H1 (cell line): ENCODE results near the gene PAX7. TPM values are rescaled to one million over a fixed set of nuclear protein-coding genes. Genes with fewer than 3 reads are reported as not detected.

Experiments
- CTCF ChIA-PET: fragments of 300-600 bp; sonication (Branson Sonifier 250); formaldehyde crosslinking; loops from one replicate; lab custom pipeline; 2021; ENCODE audit not compliant: partially characterized antibody; lab: Charles Lee
- POLR2A ChIA-PET: fragments of 300-600 bp; sonication (Branson Sonifier 250); formaldehyde crosslinking; loops from one replicate; lab custom pipeline; 2021; ENCODE audit warnings: inconsistent platforms; ENCODE audit not compliant: partially characterized antibody; lab: Charles Lee
- DNase-seq, 2 experiments: peaks; one replicate each; pipeline versions ENCODE4 v3.0.0 to v3.0.0-alpha.2; 2010 to 2022; ENCODE audit warnings: low spot score in 2 of 2, low read depth in 1 of 2, mixed read lengths in 1 of 2
- FAIRE-seq: peaks from 2 replicates; lab custom pipeline; 2011; peaks lifted over from hg19 to GRCh38; lab: Jason Lieb, UNC
- H2AFZ ChIP-seq: 2 replicates; pipeline ENCODE4 v1.8.1; 2012; ENCODE audit warnings: low read length, inconsistent platforms
- H2AK5ac ChIP-seq: 2 replicates; pipeline ENCODE4 v1.6.1; 2013; ENCODE audit warnings: low read depth, low read length
- H2BK120ac ChIP-seq: replicated peaks from 2 replicates; pipeline ENCODE3; 2013; ENCODE audit warnings: low read depth, low read length, inconsistent platforms
- H2BK12ac ChIP-seq: 2 replicates; pipeline ENCODE4 v1.6.1; 2013; ENCODE audit warnings: low read depth, low read length
- H2BK15ac ChIP-seq: 2 replicates; pipeline ENCODE4 v1.6.1; 2013; ENCODE audit warnings: low read length
- H2BK20ac ChIP-seq: 2 replicates; pipeline ENCODE4 v1.6.1; 2013; ENCODE audit warnings: low read length
- H2BK5ac ChIP-seq: 2 replicates; pipeline ENCODE4 v1.6.1; 2013; ENCODE audit warnings: low read depth, low read length
- H3K14ac ChIP-seq: 2 replicates; pipeline ENCODE4 v1.6.1; 2013; ENCODE audit warnings: inconsistent platforms; ENCODE audit not compliant: insufficient read length
- H3K18ac ChIP-seq: 2 replicates; pipeline ENCODE4 v1.6.1; 2013; ENCODE audit warnings: low read length; ENCODE audit errors: extremely low read depth
- H3K23ac ChIP-seq: 2 replicates; pipeline ENCODE4 v1.6.1; 2013; ENCODE audit warnings: inconsistent platforms; ENCODE audit not compliant: insufficient read length
- H3K23me2 ChIP-seq: 2 replicates; pipeline ENCODE4 v1.6.1; 2013; ENCODE audit warnings: low read depth, low read length
- H3K27ac ChIP-seq: 2 replicates; pipeline ENCODE4 v1.6.1; 2011; ENCODE audit warnings: low read depth, low read length, inconsistent platforms
- H3K27me3 ChIP-seq, 4 experiments: replicated peaks in 1 of 4; 1 replicate in 1 of 4; 2 replicates in 3 of 4; pipeline versions ENCODE4 v1.6.1 to v1.8.1; 2011 to 2013; ENCODE audit warnings: low read length in 3 of 4, mild to moderate bottlenecking in 3 of 4, inconsistent platforms in 2 of 4, mixed read lengths in 2 of 4, moderate library complexity in 1 of 4; ENCODE audit not compliant: control insufficient read depth in 3 of 4, insufficient read depth in 3 of 4; ENCODE audit errors: extremely low read depth in 1 of 4
- H3K36me3 ChIP-seq, 4 experiments: 2 replicates each; pipeline versions ENCODE4 v1.6.1 to v1.8.1; 2011 to 2013; ENCODE audit warnings: mild to moderate bottlenecking in 4 of 4, low read length in 3 of 4, moderate library complexity in 2 of 4, control low read depth in 1 of 4, inconsistent platforms in 1 of 4; ENCODE audit not compliant: insufficient read depth in 4 of 4, control insufficient read depth in 2 of 4
- H3K4ac ChIP-seq: replicated peaks from 2 replicates; pipeline ENCODE3; 2013; ENCODE audit warnings: low read length, low read depth, mixed read lengths, inconsistent platforms; ENCODE audit not compliant: insufficient read length
- H3K4me1 ChIP-seq, 4 experiments: replicated peaks in 1 of 4; 1 replicate in 1 of 4; 2 replicates in 3 of 4; pipeline versions ENCODE4 v1.6.1 to v1.8.1; 2011 to 2013; ENCODE audit warnings: low read length in 3 of 4, inconsistent platforms in 2 of 4, mixed read lengths in 1 of 4; ENCODE audit not compliant: insufficient read depth in 4 of 4, control insufficient read depth in 3 of 4
- H3K4me2 ChIP-seq, 2 experiments: 2 replicates each; pipeline versions ENCODE4 v1.6.1 to v1.8.1; 2011 to 2013; ENCODE audit warnings: low read depth in 2 of 2, low read length in 2 of 2, control low read depth in 1 of 2, inconsistent platforms in 1 of 2, mild to moderate bottlenecking in 1 of 2; ENCODE audit not compliant: insufficient read depth in 1 of 2
- H3K4me3 ChIP-seq, 4 experiments: fragments of 200-600, 300-600 bp in 1 of 4; sonication (generic), shearing (Covaris generic), sonication (Bioruptor Twin) in 1 of 4; 2 replicates each; pipeline versions ENCODE4 v1.5.1 to v1.8.1; 2011 to 2016; ENCODE audit warnings: low read length in 4 of 4, low read depth in 3 of 4, control low read depth in 2 of 4, inconsistent platforms in 2 of 4, mild to moderate bottlenecking in 2 of 4, mixed read lengths in 1 of 4, moderate library complexity in 1 of 4; ENCODE audit not compliant: insufficient read depth in 2 of 4; ENCODE audit errors: extremely low read depth in 1 of 4
- H3K56ac ChIP-seq: replicated peaks from 2 replicates; pipeline ENCODE3; 2013; ENCODE audit warnings: low read depth, mild to moderate bottlenecking, mixed read lengths, low read length, inconsistent platforms; ENCODE audit not compliant: insufficient read length
- H3K79me1 ChIP-seq: 2 replicates; pipeline ENCODE4 v1.6.1; 2013; ENCODE audit warnings: low read depth, low read length, control low read depth
- H3K79me2 ChIP-seq, 2 experiments: 2 replicates each; pipeline versions ENCODE4 v1.6.1 to v1.8.1; 2012 to 2013; ENCODE audit warnings: low read length in 2 of 2, mild to moderate bottlenecking in 2 of 2, inconsistent platforms in 1 of 2; ENCODE audit not compliant: insufficient read depth in 2 of 2, control insufficient read depth in 1 of 2
- H3K9ac ChIP-seq, 4 experiments: replicated peaks in 1 of 4; 1 replicate in 1 of 4; 2 replicates in 3 of 4; pipeline versions ENCODE4 v1.6.1 to v1.8.1; 2011 to 2013; ENCODE audit warnings: low read depth in 3 of 4, low read length in 3 of 4, control low read depth in 2 of 4, mild to moderate bottlenecking in 2 of 4, moderate library complexity in 2 of 4, inconsistent platforms in 1 of 4; ENCODE audit errors: extremely low read depth in 1 of 4
- H3K9me3 ChIP-seq, 2 experiments: 2 replicates each; pipeline versions ENCODE4 v1.6.1 to v1.8.1; 2012 to 2013; ENCODE audit warnings: mild to moderate bottlenecking in 2 of 2, moderate library complexity in 2 of 2, control low read depth in 1 of 2, inconsistent platforms in 1 of 2, low read depth in 1 of 2, low read length in 1 of 2, mixed read lengths in 1 of 2; ENCODE audit not compliant: insufficient read depth in 2 of 2
- H4K20me1 ChIP-seq, 2 experiments: replicated peaks in 1 of 2; 2 replicates each; pipeline versions ENCODE3 to v1.8.1; 2011 to 2013; ENCODE audit warnings: inconsistent platforms in 2 of 2, low read length in 2 of 2, mild to moderate bottlenecking in 1 of 2; ENCODE audit not compliant: insufficient read depth in 2 of 2, control insufficient read depth in 1 of 2
- H4K5ac ChIP-seq: 2 replicates; pipeline ENCODE4 v1.6.1; 2013; ENCODE audit warnings: low read length, low read depth, mixed read lengths, inconsistent platforms; ENCODE audit not compliant: insufficient read length
- H4K8ac ChIP-seq: 2 replicates; pipeline ENCODE4 v1.8.0; 2013; ENCODE audit warnings: mild to moderate bottlenecking, moderate library complexity, low read length, inconsistent platforms; ENCODE audit not compliant: insufficient read depth; ENCODE audit errors: extremely low read depth
- H4K91ac ChIP-seq: replicated peaks from 2 replicates; pipeline ENCODE3; 2013; ENCODE audit warnings: low read length, mixed read lengths, inconsistent platforms; ENCODE audit not compliant: insufficient read length
- CBX5 ChIP-seq: fragments of 300-800, 300-1000 bp; sonication (generic); IDR thresholded peaks from 2 replicates; pipeline ENCODE4 v1.7.1; 2016; ENCODE audit warnings: antibody characterized with exemption, low read length, low read depth
- WGBS, 2 experiments: shearing (Covaris generic) in 1 of 2; methylation state at CpG; one replicate each; pipeline versions ENCODE4 v1.1.6 to v1.1.7; 2013 to 2015; ENCODE audit warnings: low lambda C conversion rate in 2 of 2, mixed read lengths in 2 of 2, inconsistent platforms in 1 of 2, low coverage in 1 of 2, missing lambda C conversion rate in 1 of 2; ENCODE audit not compliant: insufficient replicate concordance in 2 of 2, insufficient coverage in 1 of 2, insufficient read length in 1 of 2; ENCODE audit errors: extremely low coverage in 1 of 2, missing lambda C conversion rate in 1 of 2; 5-methylcytosine and 5-hydroxymethylcytosine counted together
- polyA plus RNA-seq, 7 experiments: library from polyadenylated mRNA; depleted of rRNA in 3 of 7; stranded (reverse) in 5 of 7; unstranded in 2 of 7; fragments of >200 nt in 5 of 7; fragments of 200-250 nt in 2 of 7; gene quantifications; 1 replicate in 5 of 7; 2 replicates in 1 of 7; 4 replicates in 1 of 7; pipeline versions ENCODE4 v1.2.1 to v1.2.3, GENCODE V29; 2011 to 2013; ENCODE audit warnings: missing spikeins in 2 of 7, mixed read lengths in 2 of 7
- total RNA-seq: library from RNA; stranded (reverse); fragmentation: NEBNext Ultra II Directional; extraction: Animal tissue kit (Norgen Biotek cat#: 25700); gene quantifications from 2 replicates; pipeline ENCODE4 v1.2.1, GENCODE V29; 2021
- TF ChIP-seq, protein P1 (sequence below): IDR thresholded peaks from 2 replicates; pipeline ENCODE4 v1.6.1; 2011; ENCODE audit warnings: low read depth, mild to moderate bottlenecking, low read length; ENCODE audit not compliant: insufficient read depth

Gene PAX7
- total and polyA plus RNA-seq, 2 of the 8 experiments (the other 6 are each of a cell fraction or from before 2014, with no cell fraction given): not detected

DNA sequence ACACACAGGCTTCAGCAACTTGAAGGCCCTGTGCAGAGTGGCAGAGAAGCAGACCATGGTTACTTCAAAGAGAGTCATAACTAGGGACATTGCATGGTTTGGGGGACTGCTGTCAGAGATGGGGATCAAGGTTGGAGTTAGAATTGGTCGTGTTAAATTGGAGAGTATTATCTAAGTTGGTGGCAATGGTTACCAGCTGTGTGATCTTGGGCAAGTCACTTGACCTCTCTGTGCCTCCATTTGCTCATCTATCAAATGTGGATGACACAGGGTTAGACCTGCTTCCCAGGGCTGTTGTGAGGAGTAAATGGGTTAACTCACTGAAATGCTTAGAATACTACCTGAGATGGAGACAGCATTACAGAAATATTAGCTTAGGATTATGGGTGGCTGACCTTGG, 91.1 kb downstream of the PAX7 start:
- Histone ChIP-seq H4K5ac (no peak overlapping the region), H2BK20ac (no peak overlapping the region), H3K27me3 (peaks cover 14 to 43% (median 34%) of the 10 kb centered on the region in 4 experiments), H2BK12ac (no peak overlapping the region; the same call in 1 of the 2 replicates), H3K14ac (no peak overlapping the region), H2BK120ac (no peak overlapping the region), H3K36me3 (no peaks in the 10 kb centered on the region), H3K4me2 (no peak overlapping the region), H3K79me2 (no peaks in the 10 kb centered on the region), H3K18ac (no peak overlapping the region), H3K23ac (no peak overlapping the region), H4K91ac (no peak overlapping the region), H3K4me1 (peaks cover 0 to 13% (median 3%) of the 10 kb centered on the region in 4 experiments; a peak in 4 of 7 replicates), H4K8ac (no peak overlapping the region), H3K27ac (no peak overlapping the region), H3K9me3 (no peaks in the 10 kb centered on the region), H3K23me2 (peaks cover 2% of the 10 kb centered on the region; the same call in 1 of the 2 replicates)
- CTCF ChIA-PET: interaction anchor here (0.8 to 4.5 kb wide), 13 partner anchors 9 to 154 kb away, joined by 3 to 36 read pairs (median 5); no protein-coding TSS in a partner anchor
- TF ChIP-seq, protein P1, sequence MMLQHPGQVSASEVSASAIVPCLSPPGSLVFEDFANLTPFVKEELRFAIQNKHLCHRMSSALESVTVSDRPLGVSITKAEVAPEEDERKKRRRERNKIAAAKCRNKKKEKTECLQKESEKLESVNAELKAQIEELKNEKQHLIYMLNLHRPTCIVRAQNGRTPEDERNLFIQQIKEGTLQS: no peak
- no peak for TF ChIP-seq CBX5
- TF ChIP-seq, all 59 proteins: peak for 0
- no peak overlapping the region for H3K4me3 ChIP-seq
- H3K4ac ChIP-seq: no peak overlapping the region
- no peak overlapping the region for H3K9ac ChIP-seq
- FAIRE-seq: no peak
- H4K20me1 ChIP-seq: peaks cover 0 to 3% of the 10 kb centered on the region in 2 experiments
- no peaks in the 10 kb centered on the region for H3K79me1 ChIP-seq
- H3K56ac ChIP-seq: no peak overlapping the region
- H2BK15ac ChIP-seq: no peak overlapping the region
- no peak for DNase-seq
- no peak overlapping the region for H2AFZ ChIP-seq
- H2BK5ac ChIP-seq: no peak overlapping the region
- POLR2A ChIA-PET: interaction anchor here (0.6 to 1.1 kb wide), 4 partner anchors 9 to 129 kb away, joined by 3 read pairs; no protein-coding TSS in a partner anchor
- 77% methylated on average over 1 of the region's 1 CpG; no CpG with 5 or more reads in 1 of the 2 experiments for WGBS, 2 experiments
- 0 out of 2 replicates have a peak overlapping the region, but pooled peaks have one; percentile 65 for H2AK5ac ChIP-seq
